ENCODE data around the gene CAMK2G.

CAMK2G gene

DNA sequence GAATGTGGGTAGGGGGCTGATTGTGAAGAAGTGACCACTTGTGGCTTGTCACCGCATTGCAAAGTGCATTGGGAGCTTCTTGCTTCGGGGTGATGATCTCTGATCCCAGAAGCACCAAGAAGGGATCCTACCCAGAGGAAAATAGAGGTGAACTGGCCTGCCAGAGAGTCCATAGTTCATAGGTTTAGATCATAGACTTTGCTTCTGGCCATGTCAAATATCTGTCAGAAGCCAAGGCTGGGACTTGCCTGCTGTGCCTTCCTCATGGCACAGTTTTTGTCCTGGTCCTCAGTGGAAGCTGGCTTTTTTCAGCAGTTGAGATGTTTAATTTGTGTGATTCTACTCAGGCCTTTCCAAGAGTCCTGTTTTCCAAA, 87.9 kb downstream of the CAMK2G start:
- no peak for DNase-seq

GRCh38 chr10:73785721-73786511, 88.4 kb downstream of the CAMK2G start:
- DNase-seq, result peak; percentile 65

GRCh38 chr10:73785211-73785720, 89.1 kb downstream of the CAMK2G start, which contains the start of gene ZSWIM8:
Gene ZSWIM8 (plus strand): TSS chr10:73785606. CDS start chr10:73785879, 273 bp downstream.
- peak; percentile 89 for DNase-seq

GRCh38 chr10:73782749-73783085, 91.6 kb downstream of the CAMK2G start:
- DNase-seq, result no peak

- DNase-seq, result peak; percentile 96
Measured at GRCh38 chr10:73781879-73782748, 92.2 kb downstream of the CAMK2G start, which contains the start of gene CHCHD1. Gene CHCHD1 (plus strand): TSS chr10:73782048. CDS start chr10:73782076, 28 bp downstream.

GRCh38 chr10:73781548-73781878, 92.8 kb downstream of the CAMK2G start:
- DNase-seq, result no peak

DNA sequence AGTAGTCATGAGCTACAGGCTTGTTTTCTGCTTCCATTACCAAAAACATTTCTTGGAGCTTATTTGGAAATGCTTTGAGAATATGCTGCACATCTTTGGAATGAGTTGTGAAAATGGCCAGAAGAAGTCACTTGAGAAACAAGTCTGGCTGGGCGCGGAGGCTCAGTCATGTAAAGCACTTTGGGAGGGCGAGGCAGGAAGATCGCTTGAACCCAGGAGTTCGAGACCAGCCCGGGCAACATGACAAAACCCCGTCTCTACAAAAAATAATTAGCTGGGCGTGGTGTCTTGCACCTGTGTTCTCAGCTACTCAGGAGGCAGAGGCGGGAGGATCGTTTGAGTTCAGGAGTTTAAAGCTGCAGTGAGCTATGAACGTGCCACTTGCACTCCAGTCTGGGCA, 93.4 kb downstream of the CAMK2G start:
- no peak for DNase-seq

DNA sequence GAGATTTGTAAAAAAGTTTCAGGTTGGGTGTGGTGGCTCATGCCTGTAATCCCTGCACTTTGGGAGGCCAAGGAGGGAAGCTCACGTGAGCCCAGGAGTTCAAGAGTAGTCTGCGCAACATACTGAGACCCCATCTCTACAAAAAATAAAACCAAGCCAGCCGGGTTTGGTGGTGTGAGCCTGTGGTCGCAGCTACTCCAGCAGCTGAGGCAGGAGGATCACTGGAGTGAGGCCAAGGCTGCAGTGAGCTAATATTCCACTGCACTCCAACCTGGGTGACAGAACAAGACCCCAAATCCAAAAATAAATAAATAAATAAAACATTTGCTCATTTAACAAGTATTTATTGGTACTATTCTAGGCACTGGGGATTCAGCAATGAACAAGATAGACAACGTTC, 94.1 kb downstream of the CAMK2G start:
- DNase-seq, result no peak

DNA sequence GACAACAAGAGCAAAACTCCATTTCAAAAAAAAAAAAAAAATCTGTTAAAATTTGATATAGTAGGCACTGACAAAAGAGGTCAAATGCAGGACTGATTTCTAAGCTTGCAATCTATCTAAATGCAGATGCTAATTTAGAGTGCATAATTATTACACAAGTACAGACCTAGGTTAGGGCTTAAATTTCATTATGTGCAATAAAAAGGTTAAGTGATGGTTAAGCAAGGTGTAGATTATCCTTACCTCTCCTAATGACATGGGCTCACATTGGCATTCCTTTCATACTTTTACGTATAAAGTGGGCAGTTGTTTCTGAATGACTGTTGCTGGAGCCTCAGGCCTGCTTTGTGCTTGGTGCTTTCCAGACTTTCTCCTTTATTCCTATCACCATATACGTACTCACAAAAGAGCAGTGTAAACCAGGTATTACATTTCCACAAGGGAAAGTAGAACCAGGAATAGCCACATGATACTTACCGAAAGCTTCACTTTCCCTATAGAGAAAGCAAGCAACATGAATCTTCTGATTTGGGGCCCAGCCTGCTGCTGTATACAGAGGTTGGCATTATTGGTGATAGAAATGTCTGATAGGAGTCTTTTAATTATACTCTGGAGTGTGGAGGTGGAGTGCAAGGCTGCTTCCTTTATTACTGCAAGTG, 94.7 kb downstream of the CAMK2G start:
- no peak for DNase-seq

DNA sequence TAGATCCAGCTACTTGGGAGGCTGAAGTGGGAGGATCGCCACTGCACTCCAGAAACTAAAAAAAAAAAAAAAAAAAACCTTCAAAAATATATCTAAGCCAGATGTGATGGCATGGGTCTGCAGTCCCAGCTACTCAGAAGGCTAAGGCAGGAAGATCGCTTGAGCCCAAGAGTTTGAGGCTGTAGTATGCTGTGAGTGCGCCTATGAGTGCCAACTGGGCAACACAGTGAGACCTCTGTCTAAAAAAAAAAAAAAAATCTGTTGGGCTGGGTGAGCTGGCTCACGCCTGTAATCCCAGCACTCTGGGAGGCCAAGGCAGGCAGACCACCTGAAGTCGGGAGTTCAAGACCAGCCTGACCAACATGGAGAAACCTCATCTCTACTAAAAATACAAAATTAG, 95.3 kb downstream of the CAMK2G start:
- no peak for DNase-seq

- DNase-seq, result no peak
Measured at GRCh38 chr10:73774637-73775036, 99.7 kb downstream of the CAMK2G start.

GRCh38 chr10:73773152-73773879, 101.0 kb downstream of the CAMK2G start:
- no peak for DNase-seq

DNA sequence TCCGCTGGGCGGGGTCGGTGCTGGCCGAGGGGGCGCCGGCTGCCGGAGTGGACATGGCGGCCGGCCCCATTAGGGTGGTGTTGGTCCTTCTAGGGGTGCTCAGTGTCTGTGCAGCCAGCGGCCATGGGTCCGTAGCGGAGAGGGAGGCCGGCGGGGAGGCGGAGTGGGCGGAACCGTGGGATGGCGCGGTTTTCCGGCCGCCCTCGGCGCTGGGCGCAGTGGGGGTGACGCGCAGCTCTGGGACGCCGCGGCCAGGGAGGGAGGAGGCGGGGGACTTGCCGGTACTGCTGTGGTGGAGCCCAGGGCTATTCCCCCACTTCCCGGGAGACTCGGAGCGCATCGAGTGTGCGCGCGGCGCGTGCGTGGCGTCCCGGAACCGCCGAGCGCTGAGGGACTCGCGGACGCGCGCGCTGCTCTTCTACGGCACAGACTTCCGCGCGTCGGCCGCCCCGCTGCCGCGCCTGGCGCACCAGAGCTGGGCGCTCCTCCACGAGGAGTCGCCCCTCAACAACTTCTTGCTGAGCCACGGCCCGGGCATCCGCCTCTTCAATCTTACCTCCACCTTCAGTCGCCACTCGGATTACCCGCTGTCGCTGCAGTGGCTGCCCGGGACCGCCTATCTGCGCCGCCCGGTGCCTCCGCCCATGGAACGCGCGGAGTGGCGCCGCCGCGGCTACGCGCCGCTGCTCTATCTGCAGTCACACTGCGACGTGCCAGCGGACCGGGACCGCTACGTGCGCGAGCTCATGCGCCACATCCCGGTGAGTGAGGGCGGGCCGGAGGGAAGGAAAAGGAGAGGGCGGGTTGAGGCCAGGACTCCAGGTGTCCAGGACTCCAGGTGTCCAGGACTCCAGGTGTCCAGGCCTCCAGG, 101.8 kb downstream of the CAMK2G start:
- peak; percentile 85 for DNase-seq

- peak; percentile 87 for DNase-seq
Measured at GRCh38 chr10:73771722-73772280, 102.6 kb downstream of the CAMK2G start.

GRCh38 chr10:73769396-73769795, 105.0 kb downstream of the CAMK2G start:
- DNase-seq, result no peak

GRCh38 chr10:73768881-73769280, 105.5 kb downstream of the CAMK2G start:
- DNase-seq, result peak; percentile 60

GRCh38 chr10:73765066-73765465, 109.3 kb downstream of the CAMK2G start:
- DNase-seq, result no peak

DNA sequence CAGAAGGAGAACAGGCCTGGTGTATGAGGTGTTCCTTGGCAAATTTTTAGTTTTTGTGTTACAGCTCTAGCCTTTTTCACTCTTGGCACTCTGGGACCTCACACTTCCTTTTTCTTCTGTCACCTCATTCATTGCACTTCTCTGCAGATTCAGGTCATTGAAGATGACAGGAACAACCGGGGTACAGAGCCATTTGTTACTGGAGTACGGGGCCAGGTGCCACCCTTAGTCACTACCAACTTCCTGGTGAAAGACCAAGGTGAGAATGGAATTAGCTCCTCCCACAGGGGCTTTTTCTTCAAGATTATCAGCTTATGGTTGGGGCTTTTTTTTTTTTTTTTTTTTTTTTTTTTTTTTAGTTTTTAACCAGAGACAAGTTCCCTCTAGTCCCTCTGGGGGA, 111.0 kb downstream of the CAMK2G start:
- DNase-seq, result no peak

DNA sequence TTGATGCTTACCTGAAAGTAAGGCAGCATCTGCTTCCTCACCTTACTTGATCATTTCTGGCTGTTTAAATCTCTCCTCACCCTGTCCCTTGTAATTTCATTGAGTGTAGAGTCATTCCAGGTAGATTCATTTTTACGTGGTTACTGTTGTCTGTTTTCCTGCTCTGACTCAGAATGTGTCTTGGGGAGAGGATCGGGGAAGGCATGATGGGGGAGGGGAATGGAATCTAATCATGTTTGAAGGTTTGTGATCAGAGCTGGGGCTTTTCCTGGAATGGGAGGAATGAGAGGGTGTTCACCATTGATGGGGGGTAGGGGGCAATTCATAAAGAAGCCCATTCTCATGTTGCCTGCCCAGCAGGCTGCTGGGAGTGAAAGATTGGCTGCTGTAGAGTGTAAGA, 111.4 kb downstream of the CAMK2G start:
- no peak for DNase-seq
